Adipocyte (in vitro differentiated cells): Measurements from ENCODE around the gene SLC9A3.

Experiments used
- DNase-seq: peaks from one replicate; pipeline ENCODE4 v3.0.0-alpha.2; 2015; ENCODE audit warnings: low read depth
- H3K27me3 ChIP-seq: replicated peaks from 2 replicates; pipeline ENCODE4 v1.7.0; 2013; ENCODE audit warnings: mild to moderate bottlenecking, low read length, moderate library complexity; ENCODE audit not compliant: control insufficient read depth, insufficient read depth
- H3K36me3 ChIP-seq: 2 replicates; pipeline ENCODE4 v1.7.0; 2013; ENCODE audit warnings: low read length, mild to moderate bottlenecking, moderate library complexity; ENCODE audit not compliant: control insufficient read depth, insufficient read depth, severe bottlenecking
- H3K4me1 ChIP-seq: 2 replicates; pipeline ENCODE4 v1.7.0; 2013; ENCODE audit warnings: mild to moderate bottlenecking, low read length, moderate library complexity; ENCODE audit not compliant: control insufficient read depth, insufficient read depth
- H3K4me3 ChIP-seq: 2 replicates; pipeline ENCODE4 v1.7.0; 2013; ENCODE audit warnings: mild to moderate bottlenecking, low read length, moderate library complexity
- H3K9ac ChIP-seq: 2 replicates; pipeline ENCODE4 v1.7.0; 2013; ENCODE audit warnings: mild to moderate bottlenecking, low read length, moderate library complexity
- H3K9me3 ChIP-seq: 2 replicates; pipeline ENCODE4 v1.7.0; 2013; ENCODE audit warnings: mild to moderate bottlenecking, low read length, moderate library complexity; ENCODE audit not compliant: control insufficient read depth

Gene SLC9A3

GRCh38 chr5:528629-529511 lies 4.6 kb upstream of the SLC9A3 start:
- Histone ChIP-seq H3K9me3 (no peaks in the 10 kb centered on the region), H3K9ac (no peak overlapping the region), H3K4me1 (peaks cover 8% of the 10 kb centered on the region), H3K4me3 (no peak overlapping the region), H3K27me3 (peaks cover 79% of the 10 kb centered on the region), H3K36me3 (no peaks in the 10 kb centered on the region)
- DNase-seq = no peak

- H3K27me3 ChIP-seq = peaks cover 74% of the 10 kb centered on the region
- no peak for DNase-seq
- H3K36me3 ChIP-seq = no peaks in the 10 kb centered on the region
- H3K4me3 ChIP-seq = no peak overlapping the region
- H3K9me3 ChIP-seq = no peaks in the 10 kb centered on the region
- H3K9ac ChIP-seq = no peak overlapping the region
- peaks cover 5% of the 10 kb centered on the region for H3K4me1 ChIP-seq
Observed at GRCh38 chr5:527646-528628, 3.7 kb upstream of the SLC9A3 start.

DNA sequence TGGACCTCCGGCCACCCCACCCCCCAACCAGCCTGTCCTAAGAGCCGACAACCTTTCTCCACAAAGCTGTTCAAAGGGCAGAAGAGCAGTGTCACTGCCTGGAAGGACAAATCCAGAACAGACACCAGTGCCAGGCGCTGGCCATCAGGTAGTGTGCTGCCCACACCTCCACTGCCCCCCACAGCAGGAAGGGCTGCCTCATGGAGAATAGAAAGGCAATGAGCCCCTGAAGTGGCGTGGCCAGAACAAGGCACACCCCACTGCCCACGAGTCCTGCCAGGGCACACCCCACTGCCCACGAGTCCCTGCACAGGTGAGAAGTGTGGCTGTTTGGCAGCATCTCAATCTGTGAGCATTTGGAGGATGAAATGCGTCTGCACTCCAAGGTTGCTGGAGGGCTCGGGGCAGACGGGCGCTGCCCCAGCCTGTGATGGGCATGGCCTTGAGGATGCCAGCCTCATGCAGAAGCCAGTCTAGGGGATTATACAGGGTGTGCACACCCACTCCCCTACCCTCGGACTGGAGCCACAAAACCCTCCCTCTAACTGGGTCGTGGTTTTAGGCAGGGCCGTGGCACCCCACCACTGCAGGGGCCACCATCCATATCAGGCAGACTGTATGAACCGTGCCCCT lies 2.3 kb upstream of the SLC9A3 start:
- DNase-seq = no peak
- Histone ChIP-seq H3K9ac (no peak overlapping the region), H3K4me3 (no peak overlapping the region)

GRCh38 chr5:525916-526315 lies 1.7 kb upstream of the SLC9A3 start:
- Histone ChIP-seq H3K36me3 (no peaks in the 10 kb centered on the region), H3K9me3 (no peaks in the 10 kb centered on the region), H3K4me1 (no peaks in the 10 kb centered on the region), H3K4me3 (no peak overlapping the region), H3K27me3 (peaks cover 72% of the 10 kb centered on the region), H3K9ac (no peak overlapping the region)
- DNase-seq = no peak

More for the DNA sequence above, 2.3 kb upstream of the SLC9A3 start:
- H3K4me1 ChIP-seq = no peaks in the 10 kb centered on the region
- H3K27me3 ChIP-seq = peaks cover 72% of the 10 kb centered on the region
- no peaks in the 10 kb centered on the region for H3K9me3 ChIP-seq
- H3K36me3 ChIP-seq = no peaks in the 10 kb centered on the region

DNA sequence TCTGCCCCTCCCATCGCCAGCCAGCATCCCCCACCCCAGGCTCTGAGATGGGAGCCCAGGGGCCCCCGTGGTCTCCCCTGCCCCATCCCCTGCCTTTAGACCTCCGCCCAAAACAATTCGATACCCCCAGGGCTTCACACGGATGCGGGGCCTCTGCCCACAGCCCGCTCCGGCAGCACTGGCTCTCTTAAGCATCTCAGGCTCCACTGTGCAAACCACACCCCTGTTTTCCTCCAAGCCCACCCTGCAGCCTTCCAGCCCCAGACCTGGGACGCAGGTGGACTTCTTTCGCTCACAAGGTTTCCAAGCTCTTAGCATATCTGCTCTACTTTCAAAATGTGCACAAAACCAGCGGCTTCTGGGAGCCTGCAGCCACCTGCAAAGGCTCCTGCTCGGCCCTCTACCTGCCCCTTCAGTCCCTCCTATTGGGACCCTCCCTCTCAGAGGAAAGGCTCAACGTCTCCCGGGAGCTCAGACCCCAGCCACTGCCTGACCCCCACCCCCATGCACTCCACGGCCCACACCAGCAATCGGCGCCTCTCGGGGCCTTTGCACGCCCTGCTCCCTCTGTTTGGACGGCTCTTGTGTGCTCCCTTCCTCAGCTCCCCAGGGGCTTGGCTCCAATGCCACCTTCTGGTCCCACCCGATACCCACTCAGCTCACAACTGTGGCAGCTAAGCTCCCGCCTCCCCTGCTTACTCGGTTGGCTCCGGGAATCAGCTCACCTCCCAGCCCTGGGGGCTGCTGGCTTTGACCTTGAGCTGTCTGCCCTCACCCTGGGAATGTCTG lies 918 bp upstream of the SLC9A3 start:
- Histone ChIP-seq H3K9ac (no peak overlapping the region), H3K9me3 (no peaks in the 10 kb centered on the region), H3K36me3 (no peaks in the 10 kb centered on the region), H3K27me3 (peaks cover 66% of the 10 kb centered on the region), H3K4me1 (no peaks in the 10 kb centered on the region), H3K4me3 (no peak overlapping the region)
- no peak for DNase-seq

GRCh38 chr5:523441-524222 lies 617 bp downstream of the SLC9A3 start:
- Histone ChIP-seq H3K4me1 (no peaks in the 10 kb centered on the region), H3K9me3 (no peaks in the 10 kb centered on the region), H3K27me3 (peaks cover 62% of the 10 kb centered on the region), H3K36me3 (no peaks in the 10 kb centered on the region), H3K9ac (no peak overlapping the region), H3K4me3 (no peak overlapping the region)
- peak; percentile 32 for DNase-seq

DNA sequence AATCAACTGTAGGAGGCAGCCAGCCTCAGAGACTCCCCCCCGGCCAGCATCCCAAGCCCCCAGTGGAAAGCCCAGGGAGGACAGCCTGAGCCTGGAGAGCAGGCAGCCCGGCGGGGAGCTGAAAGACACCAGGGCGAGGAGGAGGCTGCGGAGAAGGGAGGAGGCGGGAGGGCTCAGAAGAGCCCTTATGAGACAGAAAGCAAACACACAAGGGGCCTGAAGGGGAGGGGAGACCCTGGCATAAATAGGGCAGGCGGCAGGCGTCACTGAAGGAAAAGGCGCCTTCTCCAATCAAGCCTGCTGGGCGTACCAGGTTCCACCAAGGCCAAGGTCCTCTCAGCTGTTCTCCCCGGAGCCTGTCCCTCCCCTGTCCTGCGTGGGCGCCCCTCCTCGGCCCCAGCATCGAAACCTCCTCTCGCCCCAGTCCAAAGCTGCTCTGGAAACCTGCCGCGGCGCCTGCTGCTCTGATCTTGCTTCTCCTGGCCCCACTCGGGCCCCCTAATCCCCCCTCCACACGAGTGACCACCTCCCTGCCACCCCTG lies 1.3 kb downstream of the SLC9A3 start:
- no peak overlapping the region for H3K4me3 ChIP-seq
- no peaks in the 10 kb centered on the region for H3K4me1 ChIP-seq
- peaks cover 67% of the 10 kb centered on the region for H3K27me3 ChIP-seq
- H3K9ac ChIP-seq = no peak overlapping the region
- no peaks in the 10 kb centered on the region for H3K36me3 ChIP-seq
- DNase-seq = no peak
- no peaks in the 10 kb centered on the region for H3K9me3 ChIP-seq

- H3K4me1 ChIP-seq = no peaks in the 10 kb centered on the region
- DNase-seq = no peak
- H3K36me3 ChIP-seq = no peaks in the 10 kb centered on the region
- peaks cover 66% of the 10 kb centered on the region for H3K27me3 ChIP-seq
- H3K9ac ChIP-seq = no peak overlapping the region
- peaks cover 2% of the 10 kb centered on the region for H3K9me3 ChIP-seq
- no peak overlapping the region for H3K4me3 ChIP-seq
Observed at GRCh38 chr5:522116-522515, 2.1 kb downstream of the SLC9A3 start.

GRCh38 chr5:521680-522079 lies 2.6 kb downstream of the SLC9A3 start:
- Histone ChIP-seq H3K4me3 (no peak overlapping the region), H3K9me3 (peaks cover 2% of the 10 kb centered on the region), H3K27me3 (peaks cover 66% of the 10 kb centered on the region), H3K4me1 (no peaks in the 10 kb centered on the region), H3K9ac (no peak overlapping the region), H3K36me3 (no peaks in the 10 kb centered on the region)
- DNase-seq = no peak

DNA sequence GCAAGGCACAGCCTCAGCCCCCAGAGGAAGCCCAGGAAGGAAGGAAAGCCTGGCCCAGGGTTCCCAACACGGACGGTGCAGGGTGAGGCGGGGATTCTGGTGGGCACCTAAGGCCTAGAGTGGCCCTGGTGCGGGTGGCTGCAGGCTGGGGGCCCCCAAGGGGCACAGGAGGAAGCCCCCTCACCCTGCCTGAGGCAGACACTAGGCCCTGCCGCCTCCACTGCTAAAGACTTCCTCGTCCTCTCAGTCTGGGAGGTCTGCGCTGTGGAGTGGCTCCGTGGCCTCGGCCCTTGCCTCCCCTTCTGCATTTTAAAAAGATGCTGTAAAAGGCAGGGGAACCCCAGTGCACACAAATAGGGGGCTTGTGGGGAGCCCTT lies 3.4 kb downstream of the SLC9A3 start:
- H3K36me3 ChIP-seq = no peaks in the 10 kb centered on the region
- H3K27me3 ChIP-seq = peaks cover 65% of the 10 kb centered on the region
- H3K4me1 ChIP-seq = no peaks in the 10 kb centered on the region
- no peak overlapping the region for H3K9ac ChIP-seq
- no peak for DNase-seq
- H3K9me3 ChIP-seq = peaks cover 2% of the 10 kb centered on the region
- no peak overlapping the region for H3K4me3 ChIP-seq
